NCI-H1930 (cell line): Measurements from ENCODE around the gene PPFIBP2.
"Not testable (repeated sequence)": the region's sequence is repeated elsewhere in the genome, so short reads cannot be mapped to it uniquely, and the experiment has no call there.

ENCODE experiments used
- DNase-seq, 2 experiments: peaks; one replicate each; lab custom pipeline; 2025; lab: John Stamatoyannopoulos, UW

Gene PPFIBP2

GRCh38 chr11:7499081-7499480 is 14.7 kb upstream of the PPFIBP2 start:
- DNase-seq: no peak

GRCh38 chr11:7500251-7500650 is 13.5 kb upstream of the PPFIBP2 start:
- DNase-seq: no peak

GRCh38 chr11:7501251-7501650 is 12.5 kb upstream of the PPFIBP2 start:
- DNase-seq: no peak

- DNase-seq: no peak
Measured at GRCh38 chr11:7501894-7502293, 11.9 kb upstream of the PPFIBP2 start.

GRCh38 chr11:7506243-7506642 is 7.6 kb upstream of the PPFIBP2 start:
- no peak for DNase-seq

GRCh38 chr11:7508087-7508486 is 5.7 kb upstream of the PPFIBP2 start:
- DNase-seq: no peak

- no peak for DNase-seq
Measured at GRCh38 chr11:7509966-7510365, 3.8 kb upstream of the PPFIBP2 start.

GRCh38 chr11:7511401-7511800 is 2.4 kb upstream of the PPFIBP2 start:
- DNase-seq: no peak

- DNase-seq: no peak
Measured at GRCh38 chr11:7512525-7513233, 1.1 kb upstream of the PPFIBP2 start.

- no peak for DNase-seq
Measured at GRCh38 chr11:7514099-7514591, 346 bp downstream of the PPFIBP2 start.

GRCh38 chr11:7515447-7515886 is 1.7 kb downstream of the PPFIBP2 start:
- DNase-seq: no peak

- no peak for DNase-seq
Measured at GRCh38 chr11:7516475-7516874, 2.7 kb downstream of the PPFIBP2 start.

GRCh38 chr11:7517743-7518142 is 3.9 kb downstream of the PPFIBP2 start:
- not testable (repeated sequence) for DNase-seq

GRCh38 chr11:7518811-7519562 is 5.2 kb downstream of the PPFIBP2 start:
- DNase-seq: no peak

- DNase-seq: no peak
Measured at GRCh38 chr11:7520011-7520942, 6.5 kb downstream of the PPFIBP2 start.

- DNase-seq: no peak
Measured at GRCh38 chr11:7520981-7521487, 7.2 kb downstream of the PPFIBP2 start.

GRCh38 chr11:7522121-7522520 is 8.3 kb downstream of the PPFIBP2 start:
- no peak for DNase-seq

- DNase-seq: no peak
Measured at GRCh38 chr11:7522546-7522945, 8.7 kb downstream of the PPFIBP2 start.

- no peak for DNase-seq
Measured at GRCh38 chr11:7523416-7524210, 9.8 kb downstream of the PPFIBP2 start.

GRCh38 chr11:7524462-7525235 is 10.8 kb downstream of the PPFIBP2 start:
- DNase-seq: no peak
